GM19351 (cell line): ENCODE data around the gene ACADL.
"Not testable (repeated sequence)": the region's sequence is repeated elsewhere in the genome, so short reads cannot be mapped to it uniquely, and the experiment has no call there.

Experiments
- ATAC-seq: cut with Tn5 transposase; IDR thresholded peaks from one replicate; pipeline ENCODE4 v1.9.1; 2021; ENCODE audit warnings: mild to moderate bottlenecking, moderate library complexity; ENCODE audit not compliant: unreplicated experiment

Gene ACADL

GRCh38 chr2:210203558-210203957 lies 21.7 kb downstream of the ACADL start:
- no peak for ATAC-seq

- no peak for ATAC-seq
Observed at GRCh38 chr2:210203147-210203546, 22.1 kb downstream of the ACADL start.

GRCh38 chr2:210199854-210200253 lies 25.4 kb downstream of the ACADL start:
- ATAC-seq, result no peak

GRCh38 chr2:210199186-210199765 lies 26.0 kb downstream of the ACADL start:
- peak; percentile 65 for ATAC-seq

GRCh38 chr2:210198326-210198725 lies 26.9 kb downstream of the ACADL start:
- ATAC-seq, result no peak

- no peak for ATAC-seq
Observed at GRCh38 chr2:210197720-210198119, 27.5 kb downstream of the ACADL start.

GRCh38 chr2:210195101-210195852 lies 30.0 kb downstream of the ACADL start:
- peak; percentile 48 for ATAC-seq

GRCh38 chr2:210190345-210190744 lies 34.9 kb downstream of the ACADL start:
- ATAC-seq, result no peak

- no peak for ATAC-seq
Observed at GRCh38 chr2:210189452-210190138, 35.7 kb downstream of the ACADL start.

GRCh38 chr2:210188755-210189154 lies 36.5 kb downstream of the ACADL start:
- no peak for ATAC-seq

- ATAC-seq, result no peak
Observed at GRCh38 chr2:210188190-210188589, 37.1 kb downstream of the ACADL start.

- ATAC-seq, result not testable (repeated sequence)
Observed at GRCh38 chr2:210183936-210184335, 41.3 kb downstream of the ACADL start.

GRCh38 chr2:210181606-210182088 lies 43.6 kb downstream of the ACADL start:
- not testable (repeated sequence) for ATAC-seq

- not testable (repeated sequence) for ATAC-seq
Observed at GRCh38 chr2:210181033-210181605, 44.1 kb downstream of the ACADL start.

GRCh38 chr2:210180477-210180876 lies 44.8 kb downstream of the ACADL start:
- no peak for ATAC-seq

- ATAC-seq, result no peak
Observed at GRCh38 chr2:210179351-210179990, 45.8 kb downstream of the ACADL start.

GRCh38 chr2:210177769-210178168 lies 47.5 kb downstream of the ACADL start:
- ATAC-seq, result no peak

GRCh38 chr2:210177115-210177514 lies 48.1 kb downstream of the ACADL start:
- not testable (repeated sequence) for ATAC-seq

GRCh38 chr2:210174086-210174485 lies 51.2 kb downstream of the ACADL start:
- ATAC-seq, result no peak

GRCh38 chr2:210172219-210172575 lies 53.0 kb downstream of the ACADL start:
- ATAC-seq, result no peak
